Femur (tissue), 1 donor: ENCODE results near the gene TMEM95.
A peak's percentile ranks its signal among the peaks of the same experiment; 100 is the strongest.

Source experiments
- DNase-seq: peaks from one replicate; pipeline ENCODE4 v3.0.0-alpha.2; 2017

Gene TMEM95

DNA sequence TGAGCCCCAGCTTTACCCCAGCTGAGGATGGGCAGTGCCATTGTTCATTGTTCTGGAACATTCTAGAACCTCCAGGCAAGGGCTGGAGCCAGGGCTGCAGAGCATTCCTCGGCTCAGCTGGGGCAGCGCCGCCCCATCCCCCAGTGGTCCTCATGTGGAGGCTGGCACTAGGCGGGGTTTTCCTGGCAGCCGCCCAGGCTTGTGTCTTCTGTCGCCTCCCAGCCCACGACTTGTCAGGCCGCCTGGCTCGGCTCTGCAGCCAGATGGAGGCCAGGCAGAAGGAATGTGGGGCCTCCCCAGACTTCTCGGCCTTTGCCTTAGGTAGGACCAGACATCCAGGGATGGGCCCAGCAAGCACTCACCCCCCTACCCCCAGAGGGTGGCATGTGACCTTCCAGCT lies at the start of gene TMEM95:
Gene TMEM95 (plus strand): TSS at position 104 of the 400 bp plus-strand sequence. CDS start 49 bp downstream, at position 153.
- DNase-seq = peak; percentile 70

- DNase-seq = peak; percentile 100
Measured at GRCh38 chr17:7306911-7307685, 47.9 kb upstream of the TMEM95 start, which contains the start of gene EIF5A. TSS of gene EIF5A (plus strand) at chr17:7307628. CDS start at chr17:7309636, 2,008 bp downstream.

- peak; percentile 58 for DNase-seq
Measured at GRCh38 chr17:7307686-7308624, 47.0 kb upstream of the TMEM95 start.

DNA sequence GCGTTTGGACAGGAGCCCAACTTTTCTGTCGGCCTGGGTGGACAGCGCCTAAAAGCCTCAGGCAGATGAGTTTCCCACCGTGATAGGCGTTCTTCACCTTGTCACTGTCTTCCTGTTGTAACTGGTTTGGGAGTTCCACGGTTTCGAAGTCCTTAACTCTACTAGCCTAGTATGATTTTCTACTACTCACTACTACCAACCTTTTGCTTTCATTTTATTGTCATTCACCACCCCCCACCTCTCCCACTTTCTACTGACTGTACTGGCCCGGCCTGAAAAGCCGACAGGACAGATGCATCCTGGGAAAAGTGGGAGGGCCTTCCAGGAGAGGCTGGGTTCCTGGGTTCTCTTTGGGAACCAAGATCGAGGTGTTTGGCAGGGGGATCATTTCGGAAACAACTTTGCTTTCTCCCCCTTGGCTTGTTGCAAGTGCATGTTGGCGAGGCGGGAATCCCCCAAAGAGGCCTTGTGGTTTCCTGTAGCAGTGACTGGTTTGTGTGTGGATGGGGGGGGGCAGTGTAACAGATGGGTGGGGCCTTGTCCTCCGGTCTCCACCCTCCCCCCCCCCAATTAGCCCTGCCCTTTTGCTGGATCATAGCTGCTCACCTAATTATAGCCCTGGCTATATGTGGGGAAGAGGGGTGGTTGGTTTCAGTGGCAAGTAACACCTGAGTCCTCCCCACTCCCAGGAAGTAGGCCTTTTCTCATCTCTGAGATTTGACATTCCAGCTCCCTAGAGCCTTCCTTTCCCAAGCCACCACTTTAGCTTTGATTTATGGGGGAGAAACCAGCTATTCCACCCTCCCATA lies 46.1 kb upstream of the TMEM95 start:
- peak; percentile 87 for DNase-seq

DNA sequence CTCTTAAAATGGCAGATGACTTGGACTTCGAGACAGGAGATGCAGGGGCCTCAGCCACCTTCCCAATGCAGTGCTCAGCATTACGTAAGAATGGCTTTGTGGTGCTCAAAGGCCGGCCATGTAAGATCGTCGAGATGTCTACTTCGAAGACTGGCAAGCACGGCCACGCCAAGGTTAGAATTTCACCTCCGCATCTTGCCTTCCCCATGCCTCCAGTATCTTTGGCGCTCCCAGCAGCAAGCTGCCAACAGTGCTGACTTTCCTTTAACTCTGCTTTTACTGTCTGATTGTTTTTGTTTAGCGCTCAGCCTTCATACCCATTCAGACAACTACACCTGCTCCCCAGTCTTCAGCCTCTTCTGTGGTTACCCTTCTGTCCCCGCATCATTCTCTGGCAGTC lies 45.3 kb upstream of the TMEM95 start:
- no peak for DNase-seq

- no peak for DNase-seq
Measured at GRCh38 chr17:7311110-7311705, 43.7 kb upstream of the TMEM95 start.

- DNase-seq = no peak
Measured at GRCh38 chr17:7312432-7313087, 42.4 kb upstream of the TMEM95 start.

GRCh38 chr17:7313088-7313889 lies 41.7 kb upstream of the TMEM95 start:
- no peak for DNase-seq

DNA sequence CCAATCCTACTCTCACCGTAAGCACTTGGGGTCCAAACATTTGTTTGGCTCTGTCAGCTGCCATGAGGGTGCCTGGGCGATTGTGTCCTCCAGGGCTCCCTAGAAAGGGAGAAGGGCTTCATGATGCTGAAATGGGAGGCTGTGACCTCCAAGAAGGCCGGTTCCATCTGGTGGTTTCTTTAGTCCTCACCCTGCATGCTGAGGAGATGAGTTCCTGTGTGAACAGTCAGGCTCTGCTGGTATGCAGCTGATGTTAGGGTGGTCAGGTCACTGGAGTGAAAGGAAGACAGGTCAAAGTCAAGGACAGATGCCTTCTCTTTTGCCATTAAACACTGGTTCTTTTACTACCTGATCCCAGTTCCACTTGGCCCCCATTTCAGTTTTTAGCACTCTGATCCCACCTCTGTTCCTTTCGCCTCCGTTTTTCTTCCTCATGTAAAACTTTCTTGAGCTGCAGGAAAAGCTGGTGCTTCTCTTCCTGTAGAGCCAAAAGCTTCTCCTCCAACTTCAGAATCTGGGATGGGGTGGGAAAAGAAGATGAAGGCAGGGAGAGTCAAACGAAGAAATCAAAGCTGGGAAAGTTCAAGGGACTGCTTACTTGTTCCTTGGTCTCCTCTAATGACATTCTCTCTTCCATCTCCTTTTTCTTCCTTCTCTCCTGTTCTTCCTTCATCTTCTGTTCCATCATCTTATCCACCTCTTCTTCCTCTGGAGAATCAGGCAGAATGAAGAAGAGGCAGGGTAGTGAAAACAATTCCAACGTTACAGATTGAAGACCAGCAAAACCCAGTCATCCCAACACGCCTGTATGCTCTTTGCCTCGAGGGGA lies 40.9 kb upstream of the TMEM95 start:
- DNase-seq = no peak

GRCh38 chr17:7314719-7315569 lies 40.0 kb upstream of the TMEM95 start, which contains the start of gene GPS2:
TSS of gene GPS2 (minus strand) at chr17:7315360. CDS start at chr17:7315052, 308 bp downstream.
- DNase-seq = peak; percentile 95

DNA sequence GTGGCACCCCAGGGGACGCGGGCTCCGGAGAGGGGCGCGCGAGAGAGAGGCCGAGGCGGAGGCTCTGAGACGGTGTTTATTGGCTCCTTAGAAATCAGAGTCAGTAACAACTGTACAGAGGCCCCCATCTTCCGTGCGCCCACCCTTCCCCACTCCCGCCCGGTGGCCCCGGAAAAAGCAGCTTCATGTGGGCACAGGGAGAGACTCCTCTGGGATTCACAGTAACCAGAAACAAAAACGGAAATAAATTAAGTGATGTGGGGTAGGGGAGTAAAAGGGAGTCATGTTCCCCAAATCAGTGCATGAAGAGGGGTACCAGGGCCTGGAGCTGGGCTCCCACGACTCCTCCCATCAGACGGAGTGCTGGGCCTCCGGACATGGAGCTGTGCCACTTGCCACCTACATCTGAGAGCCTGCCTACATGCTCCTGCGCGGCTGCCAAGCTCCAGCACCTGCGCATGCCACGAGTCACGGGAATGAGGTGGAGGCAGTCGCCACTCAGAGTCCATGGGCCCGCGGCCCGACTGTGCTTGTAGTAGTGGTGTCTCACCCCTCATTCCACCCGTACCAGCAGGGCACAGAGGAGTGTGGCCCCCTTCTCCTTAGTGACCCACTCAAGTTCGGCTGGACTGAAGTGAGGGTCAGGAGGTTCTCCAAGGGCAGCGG lies 39.3 kb upstream of the TMEM95 start:
- peak; percentile 36 for DNase-seq

DNA sequence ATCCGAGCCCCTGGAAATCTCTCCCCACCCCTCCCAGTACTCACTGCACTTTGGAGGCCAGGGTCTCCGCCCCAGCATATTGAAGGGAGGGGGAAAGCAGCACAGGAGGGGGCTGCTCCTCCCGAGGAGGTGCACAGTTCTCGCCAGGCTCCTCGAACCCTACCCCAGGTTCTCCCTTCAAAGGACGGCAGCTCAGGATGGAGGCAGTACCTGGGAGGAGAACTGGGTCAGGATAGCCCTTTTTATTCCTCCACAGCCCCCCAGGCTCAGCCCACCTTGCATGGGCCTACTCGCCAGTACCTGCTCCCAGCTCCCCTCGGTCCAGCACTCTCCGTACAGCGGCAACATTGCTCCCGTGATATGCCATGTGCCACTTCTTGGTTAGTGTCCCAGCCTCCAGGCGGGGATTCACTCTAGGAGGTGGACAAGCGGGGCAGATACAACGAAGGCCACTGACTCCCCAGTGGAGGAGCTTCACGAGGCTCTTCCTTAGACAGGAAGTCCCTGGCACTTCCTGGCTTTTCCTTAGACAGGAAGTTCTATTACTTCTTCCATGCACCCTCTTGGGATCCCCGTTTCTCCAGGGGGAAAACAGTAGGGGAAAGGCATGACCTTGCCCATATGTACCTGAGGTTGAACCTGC lies 37.7 kb upstream of the TMEM95 start:
- DNase-seq = no peak

- DNase-seq = peak; percentile 19
Measured at GRCh38 chr17:7318121-7318860, 36.7 kb upstream of the TMEM95 start.

- DNase-seq = no peak
Measured at GRCh38 chr17:7321466-7321865, 33.5 kb upstream of the TMEM95 start.

DNA sequence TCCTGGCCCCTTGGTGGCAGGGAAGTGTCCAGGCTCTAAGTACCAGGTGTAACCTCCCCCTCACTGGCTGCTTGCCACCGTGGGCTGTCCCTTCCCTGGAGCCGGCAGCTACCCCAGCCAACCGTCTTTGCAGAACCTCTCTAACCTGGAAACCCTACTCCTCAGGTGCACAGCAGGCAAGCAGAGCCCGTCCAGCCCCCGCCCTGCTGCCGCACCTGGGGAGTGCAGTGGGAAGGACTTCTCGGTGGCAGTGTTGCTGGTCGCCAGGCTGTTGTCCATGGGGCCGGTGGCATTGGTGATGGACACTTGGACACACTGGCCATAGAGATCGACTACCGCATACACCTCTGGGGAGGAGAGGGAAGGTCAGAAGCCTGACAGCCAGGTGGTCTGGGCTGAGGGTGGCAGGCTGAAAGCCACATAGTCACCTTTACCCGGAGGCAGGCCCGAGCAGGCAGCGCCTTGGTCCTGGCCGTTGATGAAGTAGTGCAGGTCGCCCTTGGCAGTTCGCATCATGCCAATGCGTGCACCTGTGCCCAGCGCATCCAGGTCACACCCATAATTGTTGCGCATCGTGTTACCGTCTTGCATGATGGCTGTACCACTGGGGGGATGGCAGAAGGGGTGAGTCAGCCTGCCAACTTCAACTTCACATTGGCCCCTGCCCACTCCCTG lies 32.3 kb upstream of the TMEM95 start:
- peak; percentile 23 for DNase-seq

GRCh38 chr17:7323731-7324437 lies 31.1 kb upstream of the TMEM95 start:
- DNase-seq = peak; percentile 56
